ENCODE data around the gene ZNF783.
"Not testable (repeated sequence)": the region's sequence is repeated elsewhere in the genome, so short reads cannot be mapped to it uniquely, and the experiment has no call there.

The ZNF783 gene

GRCh38 chr7:149261829-149262617 is at the start of gene ZNF783:
ZNF783 (plus strand) TSS chr7:149262196; CDS start chr7:149262334, 138 bp downstream.
- Mint-ChIP-seq H3K27ac (peak within 1 kb of the TSS; percentile 96), H3K4me1 (peaks cover 43% of the 10 kb centered on the region), H3K9me3 (no peaks in the 10 kb centered on the region), H3K4me3 (peak within 1 kb of the TSS; percentile 81), H3K36me3 (peaks cover 33% of the 10 kb centered on the region)
- peak; percentile 90 for ATAC-seq
- peak; percentile 80 to 90 for DNase-seq (ENCODE audit: low spot score in 2 of 2)

DNA sequence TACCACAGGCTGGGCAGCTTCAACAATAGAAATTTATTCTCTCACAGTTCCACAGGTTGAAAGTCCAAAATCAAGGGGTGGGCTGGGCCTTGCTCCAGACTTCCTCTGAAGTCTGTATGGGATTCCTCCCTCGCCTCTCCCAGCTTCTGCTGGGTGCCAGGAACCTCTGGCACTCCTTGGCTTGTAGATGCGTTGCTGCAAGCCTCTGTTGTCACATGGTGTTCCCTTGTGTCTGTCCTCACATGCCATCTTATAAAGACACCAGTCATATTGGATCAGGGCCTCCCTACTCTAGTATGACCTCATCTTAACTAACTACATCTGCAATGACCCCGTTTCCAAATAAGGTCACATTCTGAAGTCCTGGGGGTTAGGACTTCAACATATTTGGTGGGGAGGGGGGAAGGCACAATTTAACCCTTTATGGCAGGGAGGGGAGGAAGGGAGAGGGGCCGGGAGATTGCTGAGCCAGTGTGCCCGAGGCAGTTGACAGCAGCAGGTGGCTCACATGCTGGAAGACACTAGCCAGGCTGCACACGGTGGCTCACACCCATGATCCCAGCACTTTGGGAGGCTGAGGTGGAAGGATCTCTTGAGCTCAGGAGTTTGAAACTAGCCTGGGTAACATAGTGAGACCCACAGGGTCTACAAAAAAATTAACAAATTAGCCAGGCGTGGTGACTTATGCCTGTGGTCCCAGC is 47.8 kb upstream of the ZNF783 start:
- Mint-ChIP-seq H3K27ac (peak overlapping the region; percentile 73), H3K4me3 (no peak overlapping the region), H3K9me3 (no peaks in the 10 kb centered on the region), H3K4me1 (peaks cover 38% of the 10 kb centered on the region), H3K36me3 (peaks cover 100% of the 10 kb centered on the region)
- DNase-seq (ENCODE audit: low spot score in 2 of 2): no peak
- ATAC-seq: no peak

GRCh38 chr7:149216402-149216801 is 45.6 kb upstream of the ZNF783 start:
- H3K4me3 Mint-ChIP-seq: no peak overlapping the region
- DNase-seq (ENCODE audit: low spot score in 2 of 2) (no peak), ATAC-seq (no peak)
- H3K9me3 Mint-ChIP-seq: no peaks in the 10 kb centered on the region
- peaks cover 100% of the 10 kb centered on the region for H3K36me3 Mint-ChIP-seq
- peaks cover 26% of the 10 kb centered on the region for H3K4me1 Mint-ChIP-seq
- H3K27ac Mint-ChIP-seq: no peak overlapping the region

GRCh38 chr7:149217570-149217969 is 44.4 kb upstream of the ZNF783 start:
- peaks cover 100% of the 10 kb centered on the region for H3K36me3 Mint-ChIP-seq

GRCh38 chr7:149218469-149219420 is 43.3 kb upstream of the ZNF783 start:
- ATAC-seq: no peak
- H3K36me3 Mint-ChIP-seq: peaks cover 100% of the 10 kb centered on the region
- H3K27ac Mint-ChIP-seq: peak overlapping the region; percentile 85
- no peak for DNase-seq (ENCODE audit: low spot score in 2 of 2)
- no peaks in the 10 kb centered on the region for H3K9me3 Mint-ChIP-seq
- H3K4me1 Mint-ChIP-seq: peaks cover 24% of the 10 kb centered on the region
- H3K4me3 Mint-ChIP-seq: no peak overlapping the region

More at GRCh38 chr7:149217570-149217969, 44.4 kb upstream of the ZNF783 start:
- Mint-ChIP-seq H3K27ac (peak overlapping the region; percentile 77), H3K9me3 (no peaks in the 10 kb centered on the region), H3K4me3 (no peak overlapping the region), H3K4me1 (peaks cover 26% of the 10 kb centered on the region)
- DNase-seq (ENCODE audit: low spot score in 2 of 2): no peak
- ATAC-seq: no peak

GRCh38 chr7:149220534-149220933 is 41.5 kb upstream of the ZNF783 start:
- DNase-seq (ENCODE audit: low spot score in 2 of 2): no peak
- peaks cover 93% of the 10 kb centered on the region for H3K36me3 Mint-ChIP-seq
- H3K4me1 Mint-ChIP-seq: peaks cover 24% of the 10 kb centered on the region
- no peak overlapping the region for H3K4me3 Mint-ChIP-seq
- no peak for ATAC-seq
- H3K9me3 Mint-ChIP-seq: no peaks in the 10 kb centered on the region
- H3K27ac Mint-ChIP-seq: no peak overlapping the region

DNA sequence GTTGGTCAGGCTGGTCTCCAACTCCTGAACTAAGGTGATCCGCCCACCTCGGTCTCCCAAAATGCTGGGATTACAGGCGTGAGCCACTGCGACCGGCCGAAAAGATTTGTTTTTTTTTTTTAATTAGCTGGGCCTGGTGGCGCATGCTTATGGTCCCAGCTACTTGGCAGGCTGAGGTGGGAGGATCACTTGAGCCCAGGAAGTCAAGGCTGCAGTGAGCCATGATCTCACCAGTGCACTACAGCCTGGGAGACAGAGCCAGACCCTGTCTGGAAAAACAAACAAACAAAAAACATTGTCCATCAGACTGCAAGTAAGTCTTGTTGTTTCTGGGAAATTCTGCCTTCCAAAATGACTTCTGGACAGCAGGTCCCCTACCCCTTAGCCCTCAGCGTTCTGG is 38.8 kb upstream of the ZNF783 start:
- peaks cover 76% of the 10 kb centered on the region for H3K36me3 Mint-ChIP-seq
- ATAC-seq (no peak), DNase-seq (ENCODE audit: low spot score in 2 of 2) (no peak)
- peaks cover 14% of the 10 kb centered on the region for H3K4me1 Mint-ChIP-seq
- no peaks in the 10 kb centered on the region for H3K9me3 Mint-ChIP-seq
- no peak overlapping the region for H3K27ac Mint-ChIP-seq
- H3K4me3 Mint-ChIP-seq: no peak overlapping the region

DNA sequence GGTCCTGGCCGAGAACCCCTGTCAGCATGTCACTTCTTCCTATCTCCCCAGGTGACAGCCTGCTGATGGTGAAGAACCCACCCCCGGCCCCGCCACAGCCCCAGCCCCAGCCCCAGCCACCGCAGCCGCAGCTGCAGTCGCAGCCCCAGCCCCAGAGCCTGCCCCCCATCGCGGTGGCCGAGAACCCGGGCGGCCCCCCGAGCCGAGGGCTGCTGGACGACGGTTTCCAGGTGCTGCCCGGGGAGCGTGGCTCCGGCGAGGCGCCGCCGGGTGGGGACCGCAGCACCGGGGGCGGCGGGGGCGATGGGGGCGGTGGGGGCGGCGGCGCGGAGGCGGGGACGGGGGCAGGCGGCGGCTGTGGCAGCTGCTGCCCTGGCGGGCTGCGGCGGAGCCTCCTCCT is 38.2 kb upstream of the ZNF783 start:
- H3K4me1 Mint-ChIP-seq: peaks cover 13% of the 10 kb centered on the region
- H3K36me3 Mint-ChIP-seq: peaks cover 71% of the 10 kb centered on the region
- H3K9me3 Mint-ChIP-seq: no peaks in the 10 kb centered on the region
- DNase-seq (ENCODE audit: low spot score in 2 of 2): no peak
- ATAC-seq: no peak
- H3K4me3 Mint-ChIP-seq: no peak overlapping the region
- H3K27ac Mint-ChIP-seq: no peak overlapping the region

- DNase-seq (ENCODE audit: low spot score in 2 of 2) (no peak), ATAC-seq (no peak)
- H3K27ac Mint-ChIP-seq: no peak overlapping the region
- peaks cover 17% of the 10 kb centered on the region for H3K4me1 Mint-ChIP-seq
- no peak overlapping the region for H3K4me3 Mint-ChIP-seq
- H3K36me3 Mint-ChIP-seq: peaks cover 71% of the 10 kb centered on the region
- no peaks in the 10 kb centered on the region for H3K9me3 Mint-ChIP-seq
Observed at GRCh38 chr7:149224352-149224751, 37.6 kb upstream of the ZNF783 start.

- ATAC-seq: no peak
- Mint-ChIP-seq H3K9me3 (no peaks in the 10 kb centered on the region), H3K4me1 (peaks cover 16% of the 10 kb centered on the region), H3K27ac (peak overlapping the region; percentile 87), H3K36me3 (peaks cover 71% of the 10 kb centered on the region), H3K4me3 (no peak overlapping the region)
- DNase-seq (ENCODE audit: low spot score in 2 of 2): no peak
Observed at GRCh38 chr7:149225106-149225505, 36.9 kb upstream of the ZNF783 start.

- Mint-ChIP-seq H3K4me3 (no peak overlapping the region), H3K4me1 (peaks cover 16% of the 10 kb centered on the region), H3K9me3 (no peaks in the 10 kb centered on the region), H3K36me3 (peaks cover 65% of the 10 kb centered on the region), H3K27ac (peak overlapping the region; percentile 87)
- DNase-seq (ENCODE audit: low spot score in 2 of 2): no peak
- no peak for ATAC-seq
Observed at GRCh38 chr7:149225656-149226055, 36.3 kb upstream of the ZNF783 start.

GRCh38 chr7:149226366-149226765 is 35.6 kb upstream of the ZNF783 start:
- peaks cover 58% of the 10 kb centered on the region for H3K36me3 Mint-ChIP-seq
- ATAC-seq; H3K9me3 Mint-ChIP-seq; H3K4me3 Mint-ChIP-seq; DNase-seq (ENCODE audit: low spot score in 2 of 2): not testable (repeated sequence)
- H3K4me1 Mint-ChIP-seq: peaks cover 16% of the 10 kb centered on the region
- peak overlapping the region; percentile 87 for H3K27ac Mint-ChIP-seq

GRCh38 chr7:149226840-149227494 is 35.0 kb upstream of the ZNF783 start:
- peak overlapping the region; percentile 87 for H3K27ac Mint-ChIP-seq

DNA sequence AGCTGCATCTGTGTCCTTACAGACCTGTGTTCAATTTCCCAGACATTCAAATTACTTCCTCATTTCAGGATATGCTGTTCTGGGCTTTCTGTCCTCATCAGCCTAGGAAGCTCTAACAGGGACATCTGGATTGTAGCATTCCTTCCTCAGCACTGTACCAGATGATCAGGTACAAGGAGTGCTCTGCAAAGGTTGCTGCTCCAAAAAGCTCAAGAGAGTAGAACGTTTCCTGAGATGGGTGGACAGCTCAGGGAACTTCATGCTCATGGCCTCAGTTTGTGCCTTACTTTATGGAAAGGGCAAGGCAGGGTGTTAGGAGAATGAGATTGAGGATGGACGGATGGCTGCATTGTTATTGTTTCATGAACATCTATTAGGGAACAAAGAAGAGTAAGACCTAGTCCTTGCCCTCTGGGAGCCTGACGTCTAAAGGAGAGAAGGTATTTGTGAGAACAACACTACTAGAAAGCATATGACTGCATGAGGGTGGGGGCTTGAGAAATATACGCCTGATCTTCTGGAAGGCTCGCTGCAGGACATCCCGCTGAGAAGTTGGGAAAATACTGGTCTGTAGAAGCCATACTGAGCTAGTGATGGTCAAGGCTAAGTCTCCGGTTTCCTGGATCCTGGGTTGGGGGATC is 33.0 kb upstream of the ZNF783 start:
- H3K4me3 Mint-ChIP-seq: no peak overlapping the region
- ATAC-seq (no peak), DNase-seq (ENCODE audit: low spot score in 2 of 2) (no peak)
- peak overlapping the region; percentile 86 for H3K27ac Mint-ChIP-seq
- H3K36me3 Mint-ChIP-seq: peaks cover 35% of the 10 kb centered on the region
- H3K9me3 Mint-ChIP-seq: no peaks in the 10 kb centered on the region
- H3K4me1 Mint-ChIP-seq: peaks cover 28% of the 10 kb centered on the region

More at GRCh38 chr7:149226840-149227494, 35.0 kb upstream of the ZNF783 start:
- Mint-ChIP-seq H3K36me3 (peaks cover 52% of the 10 kb centered on the region), H3K4me1 (peaks cover 16% of the 10 kb centered on the region), H3K4me3 (no peak overlapping the region), H3K9me3 (no peaks in the 10 kb centered on the region)
- no peak for DNase-seq (ENCODE audit: low spot score in 2 of 2)
- ATAC-seq: no peak

Measured in stimulated activated effector memory CD8-positive, alpha-beta T cell treated with anti-CD3 and anti-CD28 coated beads, Interleukin-12 subunit alpha, Interleukin-12 subunit beta, amount 100 ng/mL, for 72 hours (primary cell).